HG02884 (cell line): ENCODE data around the gene PRDM2.
"Not testable (repeated sequence)": the region's sequence is repeated elsewhere in the genome, so short reads cannot be mapped to it uniquely, and the experiment has no call there.

ENCODE experiments used
- ATAC-seq: cut with Tn5 transposase; IDR thresholded peaks from one replicate; pipeline ENCODE4 v1.9.1; 2021; ENCODE audit warnings: mild to moderate bottlenecking, moderate library complexity; ENCODE audit not compliant: unreplicated experiment

PRDM2 gene

GRCh38 chr1:13699936-13700520 is at the start of gene PRDM2:
PRDM2 (plus strand) TSS chr1:13700188; CDS start chr1:13715606, 15,418 bp downstream.
- ATAC-seq = peak; percentile 28

- ATAC-seq = no peak
Observed at GRCh38 chr1:13651279-13651678, 48.7 kb upstream of the PRDM2 start.

DNA sequence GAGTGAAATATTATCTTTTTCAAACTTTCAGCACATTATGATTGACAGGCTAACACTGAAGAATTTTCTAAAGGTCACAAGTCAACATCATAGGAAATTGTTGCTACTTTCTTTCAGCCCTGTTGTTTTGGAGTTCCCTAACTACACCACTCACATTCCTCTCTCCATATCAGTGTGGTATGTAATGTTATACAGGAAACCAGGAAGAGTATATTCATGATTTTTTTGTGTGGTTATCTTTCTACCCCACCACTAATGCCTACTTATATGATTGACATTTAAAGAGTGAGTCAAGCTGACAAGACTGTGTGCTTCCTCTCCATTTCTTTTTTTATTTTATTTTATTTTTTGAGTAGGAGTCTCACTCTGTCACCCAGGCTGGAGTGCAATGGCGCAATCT is 47.8 kb upstream of the PRDM2 start:
- ATAC-seq = no peak

DNA sequence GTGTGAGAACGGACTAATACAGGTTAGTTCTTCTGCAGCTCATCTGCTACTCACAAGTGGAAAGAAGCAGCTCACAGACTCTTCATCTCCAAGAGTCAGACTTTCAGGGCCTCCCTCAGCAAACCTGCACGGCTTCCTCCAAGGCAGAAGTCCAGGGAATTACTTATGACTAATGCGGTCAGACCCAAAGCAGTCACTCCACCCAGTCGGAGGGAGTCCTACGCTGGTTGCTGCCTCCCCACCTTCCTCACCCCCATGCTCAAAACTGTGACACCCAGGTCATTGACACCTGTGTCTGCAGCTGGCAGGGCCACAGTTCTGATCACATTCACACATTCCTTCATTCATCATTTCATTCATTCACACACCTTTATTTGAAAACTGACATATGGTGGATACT is 38.4 kb upstream of the PRDM2 start:
- no peak for ATAC-seq

- no peak for ATAC-seq
Observed at GRCh38 chr1:13662493-13662892, 37.5 kb upstream of the PRDM2 start.

GRCh38 chr1:13663969-13664368 is 36.0 kb upstream of the PRDM2 start:
- ATAC-seq = no peak

- no peak for ATAC-seq
Observed at GRCh38 chr1:13664451-13664850, 35.5 kb upstream of the PRDM2 start.

GRCh38 chr1:13666317-13666716 is 33.7 kb upstream of the PRDM2 start:
- no peak for ATAC-seq

GRCh38 chr1:13667691-13668090 is 32.3 kb upstream of the PRDM2 start:
- no peak for ATAC-seq

DNA sequence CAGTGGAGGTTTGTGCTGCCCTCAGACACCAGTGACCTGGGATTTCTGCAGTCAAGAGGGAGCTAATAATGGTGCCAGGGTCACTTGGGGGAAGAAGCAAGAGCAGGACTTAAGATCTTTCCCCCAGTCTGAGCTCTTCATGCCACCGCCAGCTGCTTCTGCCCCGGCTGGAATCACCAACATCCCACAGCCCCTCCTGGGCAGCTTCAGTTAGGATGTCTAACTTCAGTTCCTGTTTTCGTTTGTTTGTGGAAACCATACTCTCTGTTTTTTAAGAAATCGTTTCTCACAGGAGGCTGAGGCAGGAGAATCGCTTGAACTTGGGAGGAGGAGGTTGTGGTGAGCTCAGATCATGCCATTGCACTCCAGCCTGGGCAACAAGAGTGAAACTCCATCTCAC is 25.6 kb upstream of the PRDM2 start:
- ATAC-seq = no peak

DNA sequence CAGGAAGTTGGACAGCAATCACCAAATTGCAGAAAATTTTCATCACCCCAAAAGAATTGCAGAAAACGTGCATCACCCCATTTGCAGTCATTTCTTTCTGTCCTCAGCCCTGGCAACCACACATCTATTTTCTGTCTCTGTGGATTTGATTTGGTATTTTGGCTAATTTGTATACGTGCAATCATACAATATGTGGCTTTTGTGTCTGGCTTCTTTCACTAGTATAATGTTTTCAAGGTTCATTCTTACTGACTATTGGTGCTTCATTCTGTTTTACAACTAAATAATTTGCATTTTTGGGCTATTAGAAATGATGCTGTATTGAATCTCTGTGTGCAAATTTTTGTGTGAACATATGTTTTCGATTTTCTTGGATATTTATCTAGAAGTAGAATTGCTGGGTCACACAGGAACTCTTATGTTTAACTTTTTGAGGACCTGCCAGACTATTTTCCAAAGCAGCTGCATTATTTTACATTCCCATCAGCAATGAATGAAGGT is 24.8 kb upstream of the PRDM2 start:
- no peak for ATAC-seq

GRCh38 chr1:13677896-13678295 is 22.1 kb upstream of the PRDM2 start:
- ATAC-seq = no peak

DNA sequence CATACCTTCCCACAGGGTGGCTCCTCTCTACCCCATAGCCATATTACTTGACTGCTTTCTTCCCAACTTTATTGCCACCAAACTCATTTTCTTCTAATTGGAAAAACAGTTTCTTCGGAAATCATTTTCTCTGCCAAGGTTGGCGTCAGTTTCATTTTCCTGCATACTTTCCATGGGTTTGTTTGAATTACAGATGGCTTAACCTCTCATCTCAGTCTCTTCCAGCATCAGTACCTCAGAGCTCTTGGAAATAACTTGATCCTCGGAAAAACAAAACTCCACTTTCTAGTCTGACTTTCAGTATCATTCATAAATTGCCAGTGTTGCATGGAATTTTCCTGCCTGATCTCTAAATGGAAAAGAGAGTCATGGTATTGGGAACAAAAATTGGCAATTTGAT is 20.3 kb upstream of the PRDM2 start:
- ATAC-seq = no peak

DNA sequence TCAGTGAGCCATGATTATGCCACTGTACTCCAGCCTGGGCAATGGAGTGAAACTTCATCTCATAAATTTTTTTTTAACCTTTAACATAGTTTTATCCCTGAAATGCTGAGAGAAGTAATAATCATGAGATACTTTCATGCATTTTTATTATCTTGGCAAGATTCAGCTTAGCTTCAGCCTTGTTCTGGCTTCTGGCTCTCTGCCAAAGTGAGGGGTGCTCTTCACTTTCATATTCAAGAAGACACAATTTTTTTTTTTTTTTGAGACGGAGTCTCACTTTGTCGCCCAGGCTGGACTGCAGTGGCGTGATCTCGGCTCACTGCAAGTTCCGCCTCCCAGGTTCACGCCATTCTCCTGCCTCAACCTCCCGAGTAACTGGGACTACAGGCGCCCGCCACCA is 19.4 kb upstream of the PRDM2 start:
- ATAC-seq = not testable (repeated sequence)

DNA sequence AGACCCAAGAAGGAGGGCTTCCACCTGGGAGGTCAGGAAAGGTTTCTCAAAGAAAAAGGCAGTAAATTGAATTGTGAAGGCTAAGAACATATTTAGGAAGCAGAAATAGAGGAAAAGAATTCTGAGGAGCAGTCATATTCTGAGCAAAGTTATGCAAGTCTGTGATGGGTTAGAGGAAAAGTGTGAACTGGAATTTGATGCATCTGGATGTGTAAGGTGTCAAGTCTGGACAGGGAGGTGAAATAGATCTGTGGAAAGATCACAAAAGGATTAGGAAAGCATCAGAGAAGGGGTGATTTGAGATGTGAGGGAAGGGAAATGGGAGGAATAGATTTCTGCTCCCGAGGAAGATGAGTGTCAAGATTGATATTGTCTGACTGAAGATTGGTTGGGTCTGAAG is 18.1 kb upstream of the PRDM2 start:
- no peak for ATAC-seq

- ATAC-seq = no peak
Observed at GRCh38 chr1:13682444-13682843, 17.5 kb upstream of the PRDM2 start.

DNA sequence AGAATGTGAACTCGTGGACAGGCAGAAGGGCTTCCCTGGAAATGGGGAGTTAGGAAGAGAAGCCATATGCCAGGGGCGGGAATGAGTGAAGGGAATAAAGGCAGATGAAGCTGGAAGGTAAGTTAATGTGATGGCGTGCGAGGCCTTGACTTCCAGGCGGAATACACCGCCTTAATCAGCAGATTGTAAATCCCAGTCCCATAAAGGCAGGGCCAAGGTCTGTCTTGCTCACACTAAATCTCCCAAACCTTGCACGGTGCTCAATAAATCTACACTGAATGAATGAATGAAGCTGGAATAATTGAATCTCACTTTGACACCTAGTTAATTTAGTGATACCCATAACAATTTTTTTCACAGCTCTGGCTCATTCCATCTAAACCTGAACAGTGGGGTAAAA is 16.8 kb upstream of the PRDM2 start:
- ATAC-seq = no peak

GRCh38 chr1:13687151-13687715 is 12.8 kb upstream of the PRDM2 start:
- ATAC-seq = no peak

DNA sequence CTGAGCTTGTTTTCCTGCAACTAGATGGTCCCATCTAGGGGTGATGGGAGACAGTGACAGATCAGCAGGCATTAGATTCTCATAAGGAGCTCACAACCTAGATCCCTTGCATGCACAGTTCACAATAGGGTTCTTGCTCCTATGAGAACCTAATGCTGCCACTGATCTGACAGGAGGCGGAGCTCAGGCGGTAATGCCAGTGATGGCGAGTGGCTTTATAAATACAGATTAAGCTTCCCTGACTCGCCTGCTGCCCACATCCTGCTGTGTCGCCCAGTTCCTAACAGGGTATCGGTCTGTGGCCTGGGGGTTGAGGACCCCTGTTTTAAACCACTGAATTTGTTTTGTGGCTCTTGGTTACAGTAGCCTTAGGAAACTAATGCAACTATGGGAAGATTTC is 6.9 kb upstream of the PRDM2 start:
- not testable (repeated sequence) for ATAC-seq

DNA sequence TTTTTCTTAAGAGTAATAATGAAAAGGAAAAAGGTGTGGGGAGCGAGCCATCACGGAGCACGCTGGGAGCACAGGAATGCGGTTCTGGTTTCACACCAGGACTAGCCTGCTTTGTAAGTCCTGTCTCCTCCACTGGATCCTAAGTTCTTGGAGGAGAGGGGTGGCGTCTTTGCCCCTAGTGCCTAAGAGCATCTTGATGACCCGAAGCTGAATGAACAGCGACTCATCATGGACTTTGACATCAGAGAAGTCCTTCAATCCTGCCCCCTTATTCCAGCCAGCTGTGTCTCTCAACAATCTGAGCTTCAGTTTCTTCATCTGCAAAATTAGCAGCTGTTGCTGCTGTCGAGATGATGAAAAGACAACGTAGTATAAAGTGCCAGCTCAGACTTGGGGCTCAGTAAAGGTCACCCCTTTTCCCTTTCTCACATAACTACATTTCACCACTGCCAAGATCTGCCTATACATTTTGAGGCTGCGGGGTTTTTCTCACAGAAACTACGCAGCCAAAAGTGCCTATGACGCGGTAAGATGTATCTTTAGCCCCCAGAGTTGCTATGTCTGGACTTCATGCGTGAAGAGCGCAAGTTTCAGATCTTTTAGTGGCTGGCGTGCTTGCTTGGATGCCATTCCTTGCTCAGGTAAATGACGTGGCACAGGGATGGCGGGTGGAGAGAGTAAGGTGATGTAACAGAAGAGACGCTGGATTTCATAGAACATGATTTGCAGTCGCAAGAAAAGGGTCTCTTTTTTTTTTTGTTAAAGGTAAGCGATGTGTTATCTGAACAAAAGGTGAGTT is 4.9 kb upstream of the PRDM2 start:
- ATAC-seq = no peak

DNA sequence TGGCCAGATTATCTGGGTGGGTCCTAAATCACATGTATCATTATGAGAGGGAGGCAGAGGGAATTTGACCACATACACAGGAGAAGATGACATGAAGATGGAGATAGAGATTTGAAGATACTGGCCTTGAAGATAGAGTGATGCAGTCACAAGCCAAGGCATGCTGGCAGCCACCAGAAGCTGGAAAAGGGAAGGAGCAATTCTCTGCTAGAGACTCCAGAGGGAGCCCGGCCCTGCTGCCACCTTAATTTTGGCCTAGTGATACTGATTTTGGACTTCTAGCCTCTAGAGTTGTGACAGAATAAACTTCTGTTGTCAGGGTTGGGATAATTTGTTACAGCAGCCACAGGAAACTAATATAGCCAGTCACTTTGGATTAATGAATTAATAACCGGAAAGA is 2.2 kb upstream of the PRDM2 start:
- no peak for ATAC-seq

DNA sequence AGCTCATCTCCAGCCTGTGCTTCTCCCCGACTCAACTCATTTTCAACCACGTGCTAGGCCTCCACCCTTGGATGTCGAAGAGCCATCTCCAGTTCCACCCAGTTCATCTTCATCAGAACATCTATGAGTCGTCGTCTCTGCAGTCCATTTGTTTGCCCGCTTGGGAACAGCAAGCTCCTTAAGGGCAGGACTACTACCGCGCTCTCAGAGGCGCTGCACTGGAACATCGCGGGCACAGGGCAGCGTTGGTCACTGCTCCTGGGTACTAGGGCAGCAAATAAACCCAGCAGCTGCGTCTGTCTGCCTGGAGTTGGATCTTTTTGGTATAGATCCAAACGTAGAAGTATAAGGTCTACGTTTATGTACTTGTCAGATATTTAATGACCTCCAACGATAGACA is 478 bp upstream of the PRDM2 start:
- ATAC-seq = no peak
